ENCODE data around the gene BCS1L.

- no peak for TF ChIP-seq POLR2A (IDR thresholded peaks at IDR 0.05; ENCODE audit: low read depth, low read length)
- no peak for TF ChIP-seq TAF1 (IDR thresholded peaks at IDR 0.05; ENCODE audit: borderline replicate concordance, low read depth, low read length)
- TF ChIP-seq POLR2AphosphoS5 (IDR thresholded peaks at IDR 0.05; ENCODE audit: low read depth, low read length), result no peak
Observed at GRCh38 chr2:218711550-218711929, 52.1 kb downstream of the BCS1L start.
